ENCODE data around the gene HTT-AS.

DNA sequence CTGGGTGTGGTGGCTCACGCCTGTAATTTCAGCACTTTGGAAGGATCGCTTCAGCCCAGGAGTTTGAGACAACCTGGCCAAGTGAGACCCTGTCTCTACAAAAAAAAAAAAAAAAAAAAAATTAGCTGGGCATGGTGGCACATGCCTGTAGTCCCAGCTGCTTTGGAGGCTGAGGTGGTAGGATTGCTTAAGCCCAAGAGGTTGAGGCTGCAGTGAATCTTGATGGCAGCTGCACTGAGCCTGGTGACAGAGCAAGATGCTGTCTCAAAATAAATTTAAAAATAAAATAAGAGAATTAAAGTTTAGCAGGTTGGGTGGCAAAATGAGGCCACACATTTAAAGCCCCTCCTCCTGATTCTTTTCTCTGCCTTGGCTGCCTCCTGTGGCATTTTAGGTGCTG, 47.3 kb upstream of the HTT-AS start:
- TF ChIP-seq, protein P1, sequence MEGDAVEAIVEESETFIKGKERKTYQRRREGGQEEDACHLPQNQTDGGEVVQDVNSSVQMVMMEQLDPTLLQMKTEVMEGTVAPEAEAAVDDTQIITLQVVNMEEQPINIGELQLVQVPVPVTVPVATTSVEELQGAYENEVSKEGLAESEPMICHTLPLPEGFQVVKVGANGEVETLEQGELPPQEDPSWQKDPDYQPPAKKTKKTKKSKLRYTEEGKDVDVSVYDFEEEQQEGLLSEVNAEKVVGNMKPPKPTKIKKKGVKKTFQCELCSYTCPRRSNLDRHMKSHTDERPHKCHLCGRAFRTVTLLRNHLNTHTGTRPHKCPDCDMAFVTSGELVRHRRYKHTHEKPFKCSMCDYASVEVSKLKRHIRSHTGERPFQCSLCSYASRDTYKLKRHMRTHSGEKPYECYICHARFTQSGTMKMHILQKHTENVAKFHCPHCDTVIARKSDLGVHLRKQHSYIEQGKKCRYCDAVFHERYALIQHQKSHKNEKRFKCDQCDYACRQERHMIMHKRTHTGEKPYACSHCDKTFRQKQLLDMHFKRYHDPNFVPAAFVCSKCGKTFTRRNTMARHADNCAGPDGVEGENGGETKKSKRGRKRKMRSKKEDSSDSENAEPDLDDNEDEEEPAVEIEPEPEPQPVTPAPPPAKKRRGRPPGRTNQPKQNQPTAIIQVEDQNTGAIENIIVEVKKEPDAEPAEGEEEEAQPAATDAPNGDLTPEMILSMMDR (IDR thresholded peaks at IDR 0.05; ENCODE audit: low read length): no peak
- TF ChIP-seq EZH2 (optimal IDR thresholded peaks at IDR 0.05; ENCODE audit: low read depth, low read length): no peak
- TF ChIP-seq EZH2phosphoT487 (IDR thresholded peaks at IDR 0.05; ENCODE audit: low read length): no peak

Measured in MM.1S (cell line).